ENCODE measurements around the gene IFFO2.

DNA sequence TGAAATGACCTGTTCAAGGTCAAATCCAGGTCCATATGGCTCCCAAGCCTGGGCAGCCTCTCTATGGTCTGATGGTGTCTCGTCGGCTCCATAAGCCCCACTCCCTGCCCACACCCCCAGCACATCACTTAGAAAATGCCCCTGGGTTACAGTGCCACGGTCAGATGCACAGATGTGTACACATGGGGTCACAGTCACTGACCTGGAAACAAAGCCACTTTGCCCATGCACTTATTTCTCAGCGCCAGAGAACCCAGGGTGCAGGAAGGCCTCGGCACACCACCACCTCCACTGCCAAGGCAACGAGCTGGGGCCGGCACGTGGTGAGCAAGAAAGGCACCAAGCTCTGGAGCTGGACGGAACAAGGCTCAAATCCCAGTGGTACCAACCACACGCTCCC is 24.7 kb downstream of the IFFO2 start:
- TF ChIP-seq POLR2A (IDR thresholded peaks at IDR 0.05; ENCODE audit: low read depth, low read length) (no peak), TAF1 (IDR thresholded peaks at IDR 0.05; ENCODE audit: low read depth, low read length) (no peak), PAX5 (IDR thresholded peaks at IDR 0.05; ENCODE audit: insufficient read depth, low read length, severe bottlenecking) (peak; percentile 19)

Data from GM12891 (cell line).